ENCODE data around the gene FUT6.
"Not testable (repeated sequence)": the region's sequence is repeated elsewhere in the genome, so short reads cannot be mapped to it uniquely, and the experiment has no call there.

Gene FUT6

DNA sequence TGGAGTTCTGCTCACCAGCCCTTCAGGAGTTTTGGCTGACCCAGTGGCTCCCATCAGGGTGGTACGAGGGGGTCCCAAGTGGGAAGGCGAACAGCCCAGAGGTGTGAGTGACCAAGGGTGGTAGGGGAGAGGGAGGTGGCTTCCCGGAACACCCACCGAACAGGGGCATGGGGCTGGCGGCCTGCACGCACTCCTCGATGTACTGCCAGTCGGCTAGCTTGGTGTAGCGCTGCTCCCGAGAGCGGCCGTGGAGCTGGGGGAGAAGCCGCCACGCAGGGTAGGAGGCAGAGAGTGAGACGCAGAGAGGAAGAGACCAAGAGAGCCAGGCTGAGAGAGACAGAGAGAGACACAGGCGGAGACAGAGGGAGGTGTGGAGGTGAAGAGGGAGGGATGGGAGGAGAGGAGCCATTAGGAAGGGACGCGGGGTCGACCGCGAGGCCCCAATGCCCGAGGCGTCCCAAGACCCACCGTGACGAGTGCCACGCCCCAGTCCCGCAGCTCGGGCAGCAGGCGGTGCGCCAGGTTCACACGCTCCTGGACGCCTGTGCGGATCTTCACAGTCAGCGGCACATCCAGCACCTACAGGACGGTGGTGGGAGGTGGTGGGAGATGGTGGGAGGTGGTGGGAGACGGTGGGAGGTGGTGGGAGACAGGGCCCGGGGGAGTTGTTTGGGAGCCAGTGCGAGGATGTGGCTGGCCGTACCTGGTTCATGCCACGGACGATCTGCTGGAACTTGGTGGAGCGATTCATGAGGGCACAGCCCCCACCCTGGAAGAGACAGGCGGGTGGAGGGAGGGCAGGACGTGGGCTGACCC is 52.7 kb downstream of the FUT6 start:
- peaks cover 57% of the 10 kb centered on the region for H3K36me3 ChIP-seq (ENCODE audit: control insufficient read depth, insufficient read depth, low read length, severe bottlenecking)
- DNase-seq (ENCODE audit: low read depth), result no peak
- no peak overlapping the region for H3K4me3 ChIP-seq (ENCODE audit: low read length)
- no peaks in the 10 kb centered on the region for H3K9me3 ChIP-seq (ENCODE audit: control insufficient read depth, low read length)
- no peak overlapping the region for H3K9ac ChIP-seq (ENCODE audit: low read length)
- peaks cover 8% of the 10 kb centered on the region for H3K4me1 ChIP-seq (ENCODE audit: control insufficient read depth, insufficient read depth, low read length)
- no peaks in the 10 kb centered on the region for H3K27me3 ChIP-seq (replicated peaks; ENCODE audit: control insufficient read depth, insufficient read depth, low read length)

DNA sequence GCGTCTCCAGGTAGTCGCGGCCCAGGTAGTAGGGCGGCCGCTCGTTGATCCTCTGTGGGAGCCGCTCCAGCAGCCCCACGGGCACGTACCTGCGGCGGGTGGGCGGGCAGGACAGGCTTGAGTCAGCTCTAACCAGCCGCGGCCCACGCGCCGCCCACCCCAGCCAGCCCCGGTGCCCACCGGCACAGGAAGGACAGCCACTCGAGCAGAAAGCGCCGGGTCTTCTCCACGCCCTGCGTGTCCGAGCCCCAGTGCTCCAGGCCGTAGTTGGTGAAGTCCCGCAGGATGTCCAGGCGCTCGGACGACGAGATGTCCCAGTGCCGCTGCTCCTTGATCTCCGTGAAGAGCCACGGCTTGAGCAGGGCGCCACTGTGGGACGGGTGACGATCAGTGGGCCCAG is 54.1 kb downstream of the FUT6 start:
- H3K9me3 ChIP-seq (ENCODE audit: control insufficient read depth, low read length), result no peaks in the 10 kb centered on the region
- H3K4me3 ChIP-seq (ENCODE audit: low read length), result no peak overlapping the region
- DNase-seq (ENCODE audit: low read depth), result no peak
- peaks cover 57% of the 10 kb centered on the region for H3K36me3 ChIP-seq (ENCODE audit: control insufficient read depth, insufficient read depth, low read length, severe bottlenecking)
- peaks cover 8% of the 10 kb centered on the region for H3K4me1 ChIP-seq (ENCODE audit: control insufficient read depth, insufficient read depth, low read length)
- H3K27me3 ChIP-seq (replicated peaks; ENCODE audit: control insufficient read depth, insufficient read depth, low read length), result no peaks in the 10 kb centered on the region
- no peak overlapping the region for H3K9ac ChIP-seq (ENCODE audit: low read length)

DNA sequence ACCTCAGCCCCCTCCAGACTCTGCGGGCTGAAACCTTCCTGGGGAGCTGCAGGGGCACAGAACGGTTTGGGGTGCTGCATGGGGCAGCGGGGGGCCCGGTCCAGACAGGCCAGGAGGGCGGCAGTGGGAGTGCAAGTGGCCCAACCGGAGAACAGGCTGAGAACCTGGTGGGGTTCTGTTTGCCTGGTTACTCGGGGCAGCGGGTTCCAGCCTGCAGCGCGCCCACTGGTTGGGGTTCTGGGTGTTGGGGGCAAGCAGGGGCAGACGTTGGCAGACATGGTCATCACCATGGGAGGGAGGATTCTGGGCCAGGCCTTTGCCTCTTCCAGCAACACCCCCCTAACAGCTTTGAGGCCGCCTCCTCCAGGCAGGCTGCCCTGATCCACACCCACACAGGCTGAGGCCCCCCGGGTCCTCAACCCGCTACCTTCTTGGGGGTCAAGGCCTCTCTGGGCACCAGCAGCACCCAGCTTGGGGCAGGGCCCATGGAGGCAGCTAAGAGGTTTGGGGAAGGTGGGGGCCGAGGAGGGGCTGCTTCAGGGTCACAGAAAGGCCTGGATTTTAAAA is 54.8 kb downstream of the FUT6 start, which contains the start of gene PRR22:
PRR22 (minus strand) TSS at position 166 of the 567 bp plus-strand sequence; CDS start at position 80, 86 bp downstream.
- no peaks in the 10 kb centered on the region for H3K9me3 ChIP-seq (ENCODE audit: control insufficient read depth, low read length)
- H3K9ac ChIP-seq (ENCODE audit: low read length), result no peak within 1 kb of the TSS
- DNase-seq (ENCODE audit: low read depth), result no peak
- no peaks in the 10 kb centered on the region for H3K27me3 ChIP-seq (replicated peaks; ENCODE audit: control insufficient read depth, insufficient read depth, low read length)
- H3K4me1 ChIP-seq (ENCODE audit: control insufficient read depth, insufficient read depth, low read length), result peaks cover under 1% of the 10 kb centered on the region
- peaks cover 52% of the 10 kb centered on the region for H3K36me3 ChIP-seq (ENCODE audit: control insufficient read depth, insufficient read depth, low read length, severe bottlenecking)
- H3K4me3 ChIP-seq (ENCODE audit: low read length), result no peak within 1 kb of the TSS

DNA sequence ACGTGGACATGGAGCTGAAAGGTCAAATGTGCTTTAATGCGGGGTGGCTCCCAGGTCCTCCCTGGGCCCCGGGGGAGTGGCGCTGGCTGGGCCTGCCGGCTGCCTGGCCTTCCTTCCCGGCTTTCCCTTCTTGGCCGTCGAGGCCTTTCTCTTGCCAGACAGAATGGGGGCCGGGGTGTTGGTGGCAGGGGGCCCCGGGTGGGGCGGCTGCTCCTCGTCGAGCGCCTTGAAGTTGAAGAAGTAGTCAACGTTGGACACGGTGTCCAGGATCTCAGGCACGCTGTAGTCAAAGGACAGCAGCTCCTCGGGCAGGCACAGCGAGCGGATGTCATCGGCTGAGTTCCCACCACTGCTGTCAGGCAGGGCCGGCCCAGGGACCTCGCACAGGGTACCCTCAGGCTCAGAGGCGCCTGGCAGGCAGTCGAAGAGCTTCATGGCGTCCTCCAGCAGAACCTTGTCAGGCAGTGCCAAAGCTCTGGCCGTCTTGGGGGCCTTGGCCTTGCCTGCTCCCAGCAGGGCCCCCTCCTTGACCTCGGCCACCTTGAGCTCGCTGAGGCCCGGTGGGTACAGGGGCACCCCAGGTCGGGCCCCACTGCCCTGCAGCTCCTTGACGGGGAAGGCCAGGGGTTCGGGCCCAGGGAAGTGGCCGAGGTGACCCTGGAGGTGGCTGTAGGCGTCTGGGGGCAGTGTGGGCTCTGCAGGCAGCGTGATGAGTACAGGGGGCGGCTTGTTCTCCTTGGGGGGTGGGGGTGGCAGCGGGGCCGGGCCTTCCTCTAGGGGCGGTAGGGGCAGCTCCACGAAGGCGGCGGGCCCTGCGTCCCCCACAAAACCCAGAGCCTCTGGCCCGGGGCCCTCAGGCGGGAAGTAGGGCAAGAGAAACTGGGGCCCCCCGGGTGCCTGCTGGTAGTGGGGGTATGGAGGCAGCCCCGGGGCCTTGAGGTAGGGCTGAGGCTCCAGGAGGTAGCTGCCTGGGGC is 56.3 kb downstream of the FUT6 start:
- no peak overlapping the region for H3K9ac ChIP-seq (ENCODE audit: low read length)
- no peaks in the 10 kb centered on the region for H3K9me3 ChIP-seq (ENCODE audit: control insufficient read depth, low read length)
- peaks cover 38% of the 10 kb centered on the region for H3K36me3 ChIP-seq (ENCODE audit: control insufficient read depth, insufficient read depth, low read length, severe bottlenecking)
- H3K27me3 ChIP-seq (replicated peaks; ENCODE audit: control insufficient read depth, insufficient read depth, low read length), result no peaks in the 10 kb centered on the region
- no peak overlapping the region for H3K4me3 ChIP-seq (ENCODE audit: low read length)
- DNase-seq (ENCODE audit: low read depth), result no peak
- no peaks in the 10 kb centered on the region for H3K4me1 ChIP-seq (ENCODE audit: control insufficient read depth, insufficient read depth, low read length)

DNA sequence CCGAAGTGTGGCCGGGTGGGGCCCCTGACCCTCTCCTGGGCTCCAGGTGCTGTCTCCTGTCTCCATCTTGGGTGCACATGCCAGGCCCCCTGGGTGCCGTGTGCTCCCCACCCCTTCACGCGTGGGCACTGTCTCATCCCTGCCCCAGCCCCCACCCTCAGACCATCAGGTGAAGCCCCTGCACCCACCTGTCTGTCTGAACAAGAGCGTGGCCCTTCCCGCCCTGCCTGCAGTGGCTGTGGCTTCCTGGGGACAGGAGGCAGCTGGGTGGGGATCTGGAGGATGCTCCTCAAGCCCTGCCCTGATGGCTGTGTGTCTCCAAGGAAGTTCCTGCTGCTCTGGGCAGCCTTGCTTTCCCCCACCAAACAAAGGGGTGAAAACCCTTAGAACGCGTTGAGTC is 57.2 kb downstream of the FUT6 start:
- Histone ChIP-seq H3K27me3 (replicated peaks; ENCODE audit: control insufficient read depth, insufficient read depth, low read length) (no peaks in the 10 kb centered on the region), H3K9me3 (ENCODE audit: control insufficient read depth, low read length) (no peaks in the 10 kb centered on the region), H3K4me1 (ENCODE audit: control insufficient read depth, insufficient read depth, low read length) (no peaks in the 10 kb centered on the region), H3K36me3 (ENCODE audit: control insufficient read depth, insufficient read depth, low read length, severe bottlenecking) (peaks cover 29% of the 10 kb centered on the region), H3K4me3 (ENCODE audit: low read length) (no peak overlapping the region), H3K9ac (ENCODE audit: low read length) (no peak overlapping the region)
- DNase-seq (ENCODE audit: low read depth), result no peak

DNA sequence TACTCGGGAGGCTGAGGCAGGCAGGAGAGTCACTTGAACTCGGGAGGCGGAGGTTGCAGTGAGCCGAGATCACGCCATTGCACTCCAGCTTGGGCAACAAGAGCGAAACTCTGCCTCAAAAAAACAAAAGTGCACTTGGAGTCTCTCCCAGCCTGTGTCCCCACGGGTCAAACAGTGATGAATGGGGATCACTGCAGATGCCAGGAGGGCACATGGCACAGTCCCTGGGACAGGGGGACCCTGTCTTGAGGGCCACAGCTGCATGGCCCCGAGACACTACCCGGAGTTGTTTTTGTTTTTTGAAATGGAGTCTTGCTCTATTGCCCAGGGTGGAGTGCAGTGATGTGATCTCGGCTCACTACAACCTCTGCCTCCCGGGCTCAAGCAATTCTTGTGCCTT is 58.6 kb downstream of the FUT6 start:
- DNase-seq (ENCODE audit: low read depth); H3K27me3 ChIP-seq (replicated peaks; ENCODE audit: control insufficient read depth, insufficient read depth, low read length); H3K4me1 ChIP-seq (ENCODE audit: control insufficient read depth, insufficient read depth, low read length); H3K4me3 ChIP-seq (ENCODE audit: low read length); H3K9ac ChIP-seq (ENCODE audit: low read length); H3K9me3 ChIP-seq (ENCODE audit: control insufficient read depth, low read length): not testable (repeated sequence)
- peaks cover 15% of the 10 kb centered on the region for H3K36me3 ChIP-seq (ENCODE audit: control insufficient read depth, insufficient read depth, low read length, severe bottlenecking)
